ENCODE results near the gene AKAP13.

AKAP13 gene

DNA sequence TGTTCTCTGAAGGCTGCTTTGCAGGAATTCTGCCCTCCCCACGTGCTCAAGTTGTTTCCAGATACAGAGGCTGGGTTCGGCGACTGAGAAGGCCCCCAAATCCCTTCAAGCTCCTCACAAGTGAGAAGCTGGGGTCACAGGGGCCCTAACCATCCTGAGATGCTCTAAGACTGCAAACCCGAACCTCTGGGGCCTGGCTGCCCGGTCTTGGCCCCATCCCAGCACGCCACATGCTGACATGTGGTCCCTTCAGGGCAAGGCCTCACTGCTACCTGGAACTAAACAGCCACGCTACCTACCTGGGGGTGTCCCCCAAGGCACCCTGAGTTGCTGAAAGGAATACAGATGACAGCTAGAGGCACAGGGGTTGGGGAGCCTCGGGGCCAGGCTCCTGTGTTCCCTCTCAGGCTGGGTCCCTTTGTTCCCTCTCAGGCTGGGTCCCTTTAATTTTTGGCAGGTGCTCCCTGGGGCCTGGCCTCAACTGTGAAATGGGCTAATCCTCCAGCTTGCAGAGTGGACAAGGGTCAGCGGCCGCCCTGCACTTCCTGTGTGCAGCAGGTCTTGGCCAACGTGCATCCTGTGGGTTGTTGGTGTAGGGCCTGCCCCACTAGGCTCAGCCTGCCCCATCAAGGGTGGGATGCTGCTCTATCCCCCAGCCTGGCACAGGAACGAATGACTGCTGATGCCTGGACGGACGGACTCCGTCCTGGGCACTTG, 381.8 kb downstream of the AKAP13 start:
- no peaks in the 10 kb centered on the region for H3K36me3 ChIP-seq (ENCODE audit: control insufficient read depth, insufficient read depth, low read length)
- H3K4me3 ChIP-seq (ENCODE audit: low read depth, low read length): no peak overlapping the region
- no peak overlapping the region for H3K27ac ChIP-seq
- H3K9me3 ChIP-seq (ENCODE audit: control insufficient read depth, low read length): no peaks in the 10 kb centered on the region
- no peaks in the 10 kb centered on the region for H3K4me1 ChIP-seq
- H3K79me2 ChIP-seq: no peaks in the 10 kb centered on the region
- no peaks in the 10 kb centered on the region for H3K27me3 ChIP-seq (ENCODE audit: control insufficient read depth, insufficient read depth, low read length)
- TF ChIP-seq, protein P1, sequence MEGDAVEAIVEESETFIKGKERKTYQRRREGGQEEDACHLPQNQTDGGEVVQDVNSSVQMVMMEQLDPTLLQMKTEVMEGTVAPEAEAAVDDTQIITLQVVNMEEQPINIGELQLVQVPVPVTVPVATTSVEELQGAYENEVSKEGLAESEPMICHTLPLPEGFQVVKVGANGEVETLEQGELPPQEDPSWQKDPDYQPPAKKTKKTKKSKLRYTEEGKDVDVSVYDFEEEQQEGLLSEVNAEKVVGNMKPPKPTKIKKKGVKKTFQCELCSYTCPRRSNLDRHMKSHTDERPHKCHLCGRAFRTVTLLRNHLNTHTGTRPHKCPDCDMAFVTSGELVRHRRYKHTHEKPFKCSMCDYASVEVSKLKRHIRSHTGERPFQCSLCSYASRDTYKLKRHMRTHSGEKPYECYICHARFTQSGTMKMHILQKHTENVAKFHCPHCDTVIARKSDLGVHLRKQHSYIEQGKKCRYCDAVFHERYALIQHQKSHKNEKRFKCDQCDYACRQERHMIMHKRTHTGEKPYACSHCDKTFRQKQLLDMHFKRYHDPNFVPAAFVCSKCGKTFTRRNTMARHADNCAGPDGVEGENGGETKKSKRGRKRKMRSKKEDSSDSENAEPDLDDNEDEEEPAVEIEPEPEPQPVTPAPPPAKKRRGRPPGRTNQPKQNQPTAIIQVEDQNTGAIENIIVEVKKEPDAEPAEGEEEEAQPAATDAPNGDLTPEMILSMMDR (IDR thresholded peaks at IDR 0.05): no peak
- no peak overlapping the region for H3K4me2 ChIP-seq (ENCODE audit: low read length)
- H2AFZ ChIP-seq: no peak overlapping the region
- no peak overlapping the region for H3K9ac ChIP-seq

DNA sequence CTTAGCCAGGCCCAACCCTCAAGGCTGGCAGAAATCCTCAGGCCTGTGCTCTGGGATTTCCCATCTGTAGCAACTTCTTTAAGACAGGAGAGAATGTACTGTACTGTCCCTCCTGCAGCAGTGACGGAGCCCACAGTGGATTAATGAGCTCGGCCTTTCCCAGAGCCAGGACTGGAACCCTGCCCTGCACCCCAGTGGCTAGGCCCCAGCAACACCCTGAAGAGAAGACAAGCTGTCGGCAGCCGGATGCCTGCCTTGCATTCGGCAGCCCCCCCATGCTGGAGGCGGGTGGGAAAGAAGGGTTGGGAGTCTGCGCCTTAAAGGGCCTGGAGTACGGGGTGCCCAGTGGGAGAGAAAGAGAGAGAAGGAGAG, 382.3 kb downstream of the AKAP13 start:
- Histone ChIP-seq H3K79me2 (no peaks in the 10 kb centered on the region), H3K36me3 (ENCODE audit: control insufficient read depth, insufficient read depth, low read length) (no peaks in the 10 kb centered on the region), H3K27ac (no peak overlapping the region), H3K4me2 (ENCODE audit: low read length) (no peak overlapping the region), H3K9me3 (ENCODE audit: control insufficient read depth, low read length) (no peaks in the 10 kb centered on the region), H3K9ac (no peak overlapping the region), H3K4me3 (ENCODE audit: low read depth, low read length) (no peak overlapping the region), H2AFZ (no peak overlapping the region), H3K4me1 (no peaks in the 10 kb centered on the region), H3K27me3 (ENCODE audit: control insufficient read depth, insufficient read depth, low read length) (no peaks in the 10 kb centered on the region)
- TF ChIP-seq, protein P1 (IDR thresholded peaks at IDR 0.05): no peak

DNA sequence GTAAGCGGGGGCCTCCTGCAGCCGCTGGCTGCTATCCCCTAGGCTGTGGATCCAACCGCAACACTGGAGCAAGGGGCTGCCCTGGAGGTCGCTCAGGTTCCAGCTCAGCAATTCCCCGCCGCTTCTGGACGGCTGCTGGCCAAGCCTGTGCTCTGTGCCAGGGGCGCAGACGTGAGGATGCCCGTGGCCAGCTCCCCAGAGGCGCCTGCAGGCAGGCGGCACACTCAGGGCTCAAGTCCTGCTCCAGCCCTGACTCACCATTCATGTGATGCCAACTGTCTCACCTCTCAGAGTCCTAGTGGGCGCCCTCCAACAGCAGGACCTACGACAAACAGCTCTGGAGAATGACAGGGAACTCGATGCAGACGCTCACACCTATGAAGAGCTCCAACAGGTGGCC, 382.8 kb downstream of the AKAP13 start:
- no peak overlapping the region for H3K4me3 ChIP-seq (ENCODE audit: low read depth, low read length)
- H3K9ac ChIP-seq: no peak overlapping the region
- H2AFZ ChIP-seq: no peak overlapping the region
- H3K27me3 ChIP-seq (ENCODE audit: control insufficient read depth, insufficient read depth, low read length): no peaks in the 10 kb centered on the region
- H3K9me3 ChIP-seq (ENCODE audit: control insufficient read depth, low read length): no peaks in the 10 kb centered on the region
- TF ChIP-seq, protein P1 (IDR thresholded peaks at IDR 0.05): no peak
- H3K4me2 ChIP-seq (ENCODE audit: low read length): no peak overlapping the region
- H3K4me1 ChIP-seq: no peaks in the 10 kb centered on the region
- no peaks in the 10 kb centered on the region for H3K36me3 ChIP-seq (ENCODE audit: control insufficient read depth, insufficient read depth, low read length)
- H3K79me2 ChIP-seq: no peaks in the 10 kb centered on the region
- H3K27ac ChIP-seq: no peak overlapping the region

DNA sequence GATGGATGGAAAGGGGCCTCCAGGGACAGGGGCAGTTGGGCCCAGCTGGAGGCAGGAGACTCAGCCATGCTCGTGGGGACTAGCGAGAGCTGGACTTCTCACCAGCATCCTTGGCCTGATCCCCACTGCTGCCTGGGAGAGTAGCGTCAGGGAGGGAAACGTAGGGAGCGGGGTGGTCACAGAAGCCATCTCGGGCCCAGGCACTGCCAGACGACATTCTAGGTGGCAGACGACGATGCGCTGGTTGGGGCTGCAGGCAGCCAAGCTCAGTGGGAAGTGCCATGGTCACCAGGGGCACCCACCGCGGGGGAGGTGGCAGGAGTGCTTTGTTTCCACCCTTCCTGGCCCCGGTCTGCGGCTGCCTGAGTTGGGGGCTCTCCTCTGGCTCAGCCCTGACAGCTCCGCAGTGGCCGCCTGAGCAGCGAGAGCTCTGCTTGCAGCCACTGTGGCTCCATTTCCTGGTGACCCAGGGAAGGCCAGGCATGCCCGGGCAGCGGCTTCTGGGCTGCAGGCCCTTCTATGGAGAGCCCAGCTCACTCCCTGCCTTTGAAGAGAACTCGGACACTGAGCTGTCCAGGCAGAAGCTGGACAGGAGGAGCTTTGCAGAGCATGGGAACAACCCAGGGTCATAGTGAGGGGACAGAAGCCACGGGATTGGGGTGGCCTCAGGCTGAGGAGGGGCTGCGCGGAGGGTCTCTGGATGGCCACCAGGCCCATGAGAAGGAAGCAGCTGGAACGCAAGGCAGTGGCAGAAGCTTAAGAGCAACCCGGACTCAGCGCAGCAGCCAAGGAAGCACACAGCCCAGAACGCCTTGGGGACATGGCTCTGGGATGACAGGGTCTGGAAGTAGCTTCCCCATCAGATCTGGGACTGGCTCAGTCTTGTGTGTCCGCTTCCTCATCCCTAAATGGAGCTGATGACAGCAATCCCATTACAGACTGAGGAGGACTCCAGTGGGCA, 383.6 kb downstream of the AKAP13 start:
- H3K4me2 ChIP-seq (ENCODE audit: low read length): no peak overlapping the region
- no peaks in the 10 kb centered on the region for H3K9me3 ChIP-seq (ENCODE audit: control insufficient read depth, low read length)
- H3K36me3 ChIP-seq (ENCODE audit: control insufficient read depth, insufficient read depth, low read length): no peaks in the 10 kb centered on the region
- TF ChIP-seq, protein P1 (IDR thresholded peaks at IDR 0.05): no peak
- H2AFZ ChIP-seq: no peak overlapping the region
- no peak overlapping the region for H3K4me3 ChIP-seq (ENCODE audit: low read depth, low read length)
- no peak overlapping the region for H3K27ac ChIP-seq
- H3K9ac ChIP-seq: no peak overlapping the region
- H3K79me2 ChIP-seq: no peaks in the 10 kb centered on the region
- no peaks in the 10 kb centered on the region for H3K27me3 ChIP-seq (ENCODE audit: control insufficient read depth, insufficient read depth, low read length)
- H3K4me1 ChIP-seq: no peaks in the 10 kb centered on the region

All from parathyroid adenoma (tissue), 2 donors.